GM21423 (cell line): ENCODE measurements around the gene MYL4.
A peak's percentile ranks its signal among the peaks of the same experiment; 100 is the strongest.
"Not testable (repeated sequence)": the region's sequence is repeated elsewhere in the genome, so short reads cannot be mapped to it uniquely, and the experiment has no call there.

Source experiments
- ATAC-seq: cut with Tn5 transposase; IDR thresholded peaks from one replicate; pipeline ENCODE4 v1.9.1; 2021; ENCODE audit warnings: mild to moderate bottlenecking, moderate library complexity; ENCODE audit not compliant: unreplicated experiment

Gene MYL4

DNA sequence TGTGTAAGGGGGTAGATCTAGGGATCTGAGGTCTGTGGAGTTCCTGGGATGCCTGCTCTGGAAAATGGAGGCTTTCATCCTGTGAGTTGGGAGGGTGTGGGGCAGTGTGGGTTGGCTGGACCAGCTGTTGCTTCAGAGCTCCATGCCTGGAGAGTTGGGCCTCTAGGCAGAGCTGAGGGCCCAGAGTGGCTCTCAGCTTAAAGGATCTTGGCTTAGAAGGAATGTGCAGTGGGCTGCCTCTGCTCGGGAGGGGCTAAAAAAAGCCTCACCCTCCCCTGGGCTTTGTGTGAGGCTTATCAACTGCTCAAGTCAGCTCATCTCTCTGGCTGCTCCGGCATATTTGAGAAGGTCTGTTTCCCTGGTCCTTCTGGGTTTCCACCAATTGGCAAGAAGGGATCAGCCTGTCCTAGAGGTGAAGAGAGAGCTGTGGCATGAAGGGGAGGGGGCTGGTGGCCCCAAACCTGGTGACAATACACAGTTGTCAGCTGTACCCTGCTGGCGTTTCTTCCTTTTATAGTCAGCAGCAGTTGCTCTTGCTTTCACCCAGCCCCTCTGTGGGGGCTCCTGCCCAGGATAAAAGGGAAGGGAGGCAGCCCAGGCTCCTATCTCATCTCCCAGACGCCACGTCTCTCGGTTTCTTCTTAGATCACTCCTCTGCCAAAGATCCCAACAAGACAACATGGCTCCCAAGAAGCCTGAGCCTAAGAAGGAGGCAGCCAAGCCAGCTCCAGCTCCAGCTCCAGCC is at the start of gene MYL4:
MYL4 (plus strand) TSS at position 605 of the 745 bp plus-strand sequence; CDS start at position 680, 75 bp downstream.
- no peak for ATAC-seq

DNA sequence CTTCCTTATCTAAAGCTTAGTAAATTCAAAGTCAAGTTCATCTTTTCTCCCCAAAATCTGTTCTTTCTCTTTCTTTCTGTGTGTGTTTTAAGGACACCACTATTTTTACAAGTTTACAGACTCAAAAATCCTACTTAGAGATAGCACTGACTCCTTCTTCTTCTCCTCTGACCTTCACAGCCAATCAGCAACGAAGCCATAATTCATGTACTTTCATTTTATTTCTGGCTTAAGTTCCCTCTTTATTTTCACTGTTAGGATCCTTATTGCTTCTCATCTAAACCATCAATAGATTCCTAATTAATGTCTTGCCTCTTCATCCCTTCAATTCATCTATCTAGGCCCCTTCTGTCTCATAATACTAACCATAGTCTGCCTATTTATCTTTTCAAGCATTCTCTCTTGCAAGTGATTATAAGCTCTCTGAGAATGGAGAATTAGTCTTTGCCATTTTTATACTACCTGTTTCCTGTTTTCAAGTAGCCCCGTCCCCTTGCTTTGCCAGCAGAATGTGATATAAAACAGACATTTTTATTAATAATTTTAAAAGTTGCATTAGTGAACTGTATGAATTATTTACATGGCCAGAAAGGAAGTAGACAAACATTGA is 47.0 kb upstream of the MYL4 start:
- ATAC-seq, result no peak

DNA sequence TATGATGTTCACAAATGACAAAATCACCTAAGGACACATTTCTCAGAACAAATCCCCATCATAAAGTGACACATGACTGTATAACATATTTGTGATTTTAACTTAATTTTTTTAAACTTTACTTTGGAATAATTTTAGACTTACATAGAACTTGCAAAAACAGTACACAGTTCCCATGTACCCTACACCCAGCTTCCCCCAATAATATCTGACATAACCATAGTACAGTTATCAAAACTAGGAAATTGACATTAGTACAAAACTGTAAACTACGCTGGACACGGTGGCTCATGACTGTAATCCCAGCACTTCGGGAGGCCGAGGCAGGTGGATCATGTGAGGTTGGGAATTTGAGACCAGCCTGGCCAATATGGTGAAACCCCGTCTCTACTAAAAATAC is 44.9 kb upstream of the MYL4 start:
- no peak for ATAC-seq

DNA sequence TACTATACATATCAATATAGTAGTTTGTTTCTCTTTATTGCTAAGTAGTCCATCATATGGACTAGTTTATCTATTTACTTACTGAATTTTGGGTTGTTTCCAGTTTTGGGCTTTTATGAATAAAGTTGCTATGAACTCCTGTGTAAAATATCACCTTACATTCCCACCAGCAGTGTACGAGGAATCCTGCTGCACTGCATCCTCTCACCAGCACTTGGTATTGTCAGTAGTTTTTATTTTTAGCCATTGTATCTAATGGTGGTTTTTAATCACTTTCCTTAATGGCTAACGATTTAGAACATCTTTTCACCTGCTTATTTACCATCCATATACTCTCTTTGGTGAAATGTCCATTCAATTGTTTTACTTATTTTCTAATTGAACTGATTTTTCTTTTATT is 44.0 kb upstream of the MYL4 start:
- ATAC-seq, result no peak

DNA sequence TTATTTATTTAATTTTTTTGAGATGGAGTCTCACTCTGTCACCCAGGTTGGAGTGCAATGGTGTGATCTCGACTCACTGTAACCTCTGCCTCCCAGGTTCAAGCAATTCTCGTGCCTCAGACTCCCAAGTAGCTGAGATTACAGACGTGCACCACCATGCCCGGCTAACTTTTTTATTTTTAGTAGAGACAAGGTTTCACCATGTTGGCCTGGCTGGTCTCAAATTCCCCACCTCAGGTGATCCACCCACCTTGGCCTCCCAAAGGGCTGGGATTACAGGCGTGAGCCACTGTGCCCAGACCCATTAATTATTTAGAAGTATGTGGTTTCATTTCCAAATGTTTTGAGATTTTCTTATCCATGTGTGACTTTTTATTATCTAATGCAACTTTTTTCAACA is 42.3 kb upstream of the MYL4 start:
- ATAC-seq, result not testable (repeated sequence)

DNA sequence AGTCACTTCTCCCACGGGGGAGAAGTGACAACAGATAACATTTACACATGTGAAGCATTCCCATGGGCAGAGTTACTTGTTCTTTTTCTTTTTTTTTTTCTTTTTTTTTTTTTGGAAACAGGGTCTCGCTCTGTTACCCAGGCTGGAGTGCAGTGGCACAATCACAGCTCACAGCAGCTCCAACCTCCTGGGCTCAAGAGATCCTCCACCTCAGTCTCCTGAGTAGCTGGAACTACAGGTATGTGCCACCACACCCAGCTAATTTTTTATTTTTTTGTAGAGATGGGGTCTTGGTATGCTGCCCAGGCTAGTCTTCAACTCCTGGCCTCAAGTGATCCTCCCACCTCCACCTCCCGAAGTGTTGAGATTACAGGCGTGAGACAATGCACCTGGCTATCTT is 40.3 kb upstream of the MYL4 start:
- not testable (repeated sequence) for ATAC-seq

DNA sequence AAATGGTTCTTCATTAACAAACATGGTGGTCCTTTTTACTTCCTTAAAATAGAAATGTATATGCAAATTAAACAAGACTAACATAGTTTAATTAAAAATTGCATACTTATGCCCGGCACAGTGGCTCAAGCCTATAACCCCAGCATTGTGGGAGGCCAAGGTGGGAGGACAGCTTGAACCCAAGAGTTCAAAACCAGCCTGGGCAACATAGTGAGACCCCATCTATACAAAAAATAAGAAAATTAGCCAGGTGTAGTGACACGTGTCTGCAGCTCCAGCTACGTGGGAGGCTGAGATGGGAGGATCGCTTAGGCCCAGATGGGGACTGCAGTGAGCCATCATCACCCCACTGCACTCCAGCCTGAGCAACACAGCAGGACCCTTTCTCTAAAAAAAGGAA is 38.4 kb upstream of the MYL4 start:
- ATAC-seq, result no peak

DNA sequence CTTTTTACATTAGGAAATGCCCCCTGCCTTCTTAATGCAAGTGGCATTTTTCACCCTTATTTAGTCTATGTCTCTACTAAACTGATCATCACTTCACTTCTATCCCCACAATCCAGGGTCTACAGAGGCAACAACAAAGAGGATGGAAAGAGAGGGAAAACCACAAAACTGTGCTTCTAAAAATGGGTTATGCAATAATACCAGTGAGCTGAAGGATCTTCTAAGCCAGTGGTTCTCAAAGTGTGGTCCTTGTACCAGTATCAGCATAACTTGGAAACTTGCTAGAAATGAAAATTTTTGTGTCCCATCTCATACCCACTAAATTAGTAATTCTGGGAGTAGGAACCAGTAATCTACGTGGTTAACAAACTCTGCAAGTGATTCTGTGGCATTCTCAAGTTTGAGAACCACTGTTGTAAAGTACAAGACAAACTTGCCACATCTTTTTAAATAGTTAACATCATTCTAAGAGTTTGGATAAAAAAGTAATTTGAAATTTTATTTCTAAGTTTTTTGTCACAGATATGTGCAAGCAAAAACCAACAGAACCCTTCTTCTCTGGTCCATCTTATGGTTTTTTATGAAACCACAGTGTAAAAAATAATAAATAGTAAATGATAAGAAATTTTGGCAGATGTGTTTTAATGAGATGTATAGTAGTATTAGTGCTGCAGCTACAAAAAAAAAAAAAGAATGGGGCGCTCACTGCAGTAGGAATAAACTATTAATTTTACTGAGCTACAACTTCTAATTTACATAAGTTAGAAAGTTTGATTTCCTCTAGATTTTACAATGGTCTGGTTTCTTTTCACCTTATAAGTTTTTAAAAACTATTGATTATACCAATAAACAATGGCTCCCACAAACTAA is 36.2 kb upstream of the MYL4 start:
- no peak for ATAC-seq

DNA sequence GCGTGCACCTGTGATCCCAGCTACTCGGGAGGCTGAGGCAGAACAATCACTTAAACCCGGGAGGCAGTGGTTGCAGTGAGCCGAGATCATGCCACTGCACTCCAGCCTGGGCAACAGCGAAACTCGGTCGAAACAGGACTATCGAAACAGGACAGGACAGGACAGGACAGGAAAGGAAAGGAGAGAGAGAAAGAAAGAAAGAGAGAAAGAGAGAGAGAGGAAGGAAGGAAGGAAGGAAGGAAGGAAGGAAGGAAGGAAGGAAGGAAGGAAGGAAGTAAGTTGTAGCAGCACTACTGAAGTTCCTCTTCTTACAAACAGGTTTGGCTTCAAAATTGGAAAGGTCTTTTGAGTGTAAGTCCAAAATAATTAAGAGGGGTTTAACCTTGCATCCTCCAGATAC is 34.3 kb upstream of the MYL4 start:
- ATAC-seq, result not testable (repeated sequence)

DNA sequence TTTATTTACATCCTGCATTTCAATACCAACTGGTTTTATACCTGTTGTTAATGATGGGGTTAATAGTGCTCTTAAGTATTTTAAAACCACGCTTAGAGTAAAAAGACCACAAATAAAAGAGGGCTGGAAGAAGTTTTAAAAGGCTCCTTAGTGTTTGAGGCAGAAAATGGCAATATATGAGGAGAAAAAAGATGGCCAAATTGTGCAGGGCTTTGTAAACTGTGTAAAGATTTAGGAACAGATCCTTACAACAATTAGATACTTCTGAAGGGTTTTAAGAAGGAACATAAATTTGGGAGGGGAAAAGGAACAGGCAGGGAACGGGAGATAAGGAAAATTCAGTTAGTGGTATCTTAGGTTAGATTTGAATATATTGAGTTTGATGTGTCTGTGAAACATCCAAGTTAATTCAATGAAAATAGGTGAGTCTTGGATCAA is 32.7 kb upstream of the MYL4 start:
- ATAC-seq, result no peak

DNA sequence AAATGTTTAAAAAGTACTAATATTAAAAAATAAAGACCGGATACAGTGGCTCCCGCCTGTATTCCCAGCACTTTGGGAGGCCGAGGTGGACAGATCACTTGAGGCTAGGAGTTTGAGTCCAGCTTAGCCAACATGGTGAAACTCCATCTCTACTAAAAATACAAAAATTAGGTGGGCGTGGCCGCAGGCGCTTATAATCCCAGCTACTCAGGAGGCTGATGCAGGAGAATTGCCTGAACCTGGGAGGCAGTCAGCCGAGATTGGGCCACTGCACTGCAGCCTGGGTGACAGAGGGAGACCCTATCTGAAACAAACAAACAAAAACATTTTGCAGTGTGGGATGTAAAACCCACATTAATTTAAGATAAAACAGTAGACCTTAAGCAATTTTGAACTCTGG is 31.9 kb upstream of the MYL4 start:
- ATAC-seq, result no peak

DNA sequence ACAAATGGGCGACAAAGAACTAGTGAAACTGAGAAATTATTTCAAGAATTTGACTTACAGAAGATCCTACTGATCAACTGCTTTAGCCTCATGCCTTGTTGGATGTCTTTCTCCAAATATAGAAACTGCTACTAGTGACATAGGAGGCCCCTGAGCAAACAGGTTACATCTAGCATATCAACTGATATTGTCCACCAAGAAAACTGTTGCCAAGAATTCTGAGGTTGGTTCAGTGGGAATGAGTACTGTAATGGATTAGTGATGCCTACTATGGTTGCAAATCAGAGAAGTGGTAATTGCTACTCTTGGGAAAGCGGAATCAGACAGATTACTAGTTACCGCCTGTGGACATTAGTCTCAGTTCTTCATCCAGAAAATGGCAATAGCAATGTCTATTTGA is 30.0 kb upstream of the MYL4 start:
- no peak for ATAC-seq

DNA sequence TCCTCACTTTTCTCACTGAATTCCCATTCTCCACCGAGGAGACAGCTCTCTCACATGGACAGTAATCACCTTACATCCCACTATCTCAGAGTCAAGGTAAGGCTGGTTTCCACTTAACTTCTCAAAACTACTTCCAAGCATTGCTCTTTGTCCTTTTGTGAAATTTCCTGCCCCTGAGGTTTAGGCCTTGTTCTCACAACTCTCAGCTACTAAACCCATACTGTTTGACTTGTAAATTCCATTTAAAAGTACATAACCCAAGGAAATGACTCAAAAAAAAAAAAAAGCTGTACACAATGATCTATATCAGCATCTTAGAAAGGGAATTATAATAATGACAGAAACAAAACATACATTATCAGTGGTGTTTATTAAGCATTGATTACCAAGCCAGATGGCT is 28.8 kb upstream of the MYL4 start:
- no peak for ATAC-seq

DNA sequence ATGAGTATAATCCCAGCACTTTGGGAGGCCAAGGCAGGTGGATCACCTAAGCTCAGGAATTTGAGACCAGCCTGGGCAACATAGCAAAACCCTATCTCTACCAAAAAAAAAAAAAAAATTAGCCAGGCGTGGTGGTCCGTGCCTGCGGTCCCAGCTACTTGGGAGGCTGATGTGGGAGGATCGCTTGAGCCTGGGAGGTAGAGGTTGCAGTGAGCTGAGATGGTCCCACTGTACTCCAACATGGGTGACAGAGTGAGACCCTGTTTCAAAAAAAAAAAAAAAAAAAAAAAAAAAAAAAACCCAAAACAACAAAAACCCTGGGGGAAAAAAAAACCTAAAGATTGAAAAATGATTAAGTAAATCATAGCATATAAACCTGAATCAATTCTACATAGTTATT is 28.2 kb upstream of the MYL4 start:
- ATAC-seq, result not testable (repeated sequence)

DNA sequence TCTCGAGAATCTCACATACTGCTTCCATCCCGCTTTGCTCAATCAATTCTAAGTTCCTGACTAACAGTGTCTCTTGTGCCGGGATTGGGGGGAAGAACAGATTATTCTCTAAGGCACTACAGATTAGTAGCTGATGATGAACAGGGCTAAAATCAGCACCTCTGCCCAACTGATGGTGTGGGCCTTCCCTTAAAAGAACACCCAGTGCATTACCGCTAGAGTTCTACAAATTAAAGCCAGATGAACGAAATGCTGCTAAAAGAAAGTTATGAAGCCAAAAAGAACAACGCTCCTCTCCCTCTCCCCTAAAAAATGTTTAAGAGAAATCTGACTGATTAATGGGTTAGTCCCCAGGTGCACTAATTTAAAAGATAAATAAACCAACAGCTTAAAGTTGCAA is 24.5 kb upstream of the MYL4 start:
- no peak for ATAC-seq

DNA sequence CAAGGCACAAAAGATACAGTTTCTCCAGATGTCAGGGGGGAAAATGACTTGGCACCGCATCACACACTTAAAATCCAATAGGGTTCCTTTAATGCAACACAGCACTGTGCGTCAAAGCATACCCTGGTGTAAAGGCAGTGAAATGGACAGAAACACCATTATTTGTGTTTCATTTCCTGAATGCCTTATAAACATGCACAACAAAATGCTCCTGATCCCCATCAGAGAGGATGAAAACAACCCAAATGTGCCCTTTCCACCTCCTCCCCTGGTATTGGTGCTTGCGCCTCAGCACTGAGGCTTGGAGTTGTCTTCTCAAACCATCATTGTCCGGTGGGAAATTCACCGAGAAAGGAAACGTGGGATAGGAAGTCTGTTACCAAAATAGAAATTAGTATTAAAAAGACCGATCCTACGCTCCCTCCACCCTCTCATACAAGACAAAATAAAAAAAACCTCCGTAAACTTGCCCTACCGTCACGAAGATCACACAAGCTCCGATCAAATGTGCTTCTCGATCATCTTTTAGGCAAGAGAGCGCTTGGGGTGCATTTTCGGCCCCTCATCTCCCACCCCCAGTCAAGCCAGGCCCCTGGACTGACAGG is 20.8 kb upstream of the MYL4 start:
- no peak for ATAC-seq

DNA sequence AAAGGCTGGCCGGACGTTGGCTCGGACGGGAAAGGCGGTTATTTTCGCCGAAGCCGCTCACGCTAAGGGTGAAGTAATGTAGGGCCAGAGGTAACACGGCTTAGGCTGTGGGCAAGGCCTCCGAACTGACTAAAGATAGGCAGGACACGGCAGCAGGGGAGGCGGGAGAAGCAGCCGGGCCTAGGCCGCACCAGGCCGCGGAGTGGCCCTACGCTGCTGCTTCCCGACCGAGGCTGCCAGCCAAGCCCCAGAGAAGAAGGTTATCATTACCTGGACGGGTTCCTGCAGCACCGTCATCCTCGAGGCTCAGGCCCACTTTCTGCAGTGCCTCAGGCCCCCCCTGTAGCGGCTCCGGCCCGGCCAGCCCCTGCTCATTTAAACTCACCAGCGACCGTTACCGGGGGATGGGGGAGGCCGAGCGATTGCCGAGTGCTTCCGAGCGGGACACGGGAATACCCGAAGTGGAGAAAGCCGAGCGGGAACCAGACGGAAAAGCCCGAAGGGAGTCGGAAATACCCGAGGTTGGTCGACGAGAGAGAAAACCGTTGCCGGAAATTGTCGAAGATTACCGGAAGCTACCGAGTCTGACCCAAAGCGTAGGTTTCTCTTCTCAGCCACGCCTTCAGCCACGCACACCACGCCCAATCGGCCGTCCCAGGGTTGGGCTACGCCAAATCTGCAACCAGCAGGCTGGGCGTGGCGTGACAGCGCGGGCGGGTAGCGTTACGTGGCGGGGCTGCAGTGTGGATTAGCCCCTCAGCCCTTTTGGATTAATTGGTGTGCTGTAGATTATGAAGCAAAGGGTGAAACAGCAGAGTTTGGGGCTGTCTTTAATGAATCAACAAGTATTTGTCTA is 20.0 kb upstream of the MYL4 start, which contains the start of gene CDC27:
CDC27 (minus strand) TSS at position 420 of the 856 bp plus-strand sequence; CDS start at position 297, 123 bp downstream.
- ATAC-seq, result peak; percentile 88

DNA sequence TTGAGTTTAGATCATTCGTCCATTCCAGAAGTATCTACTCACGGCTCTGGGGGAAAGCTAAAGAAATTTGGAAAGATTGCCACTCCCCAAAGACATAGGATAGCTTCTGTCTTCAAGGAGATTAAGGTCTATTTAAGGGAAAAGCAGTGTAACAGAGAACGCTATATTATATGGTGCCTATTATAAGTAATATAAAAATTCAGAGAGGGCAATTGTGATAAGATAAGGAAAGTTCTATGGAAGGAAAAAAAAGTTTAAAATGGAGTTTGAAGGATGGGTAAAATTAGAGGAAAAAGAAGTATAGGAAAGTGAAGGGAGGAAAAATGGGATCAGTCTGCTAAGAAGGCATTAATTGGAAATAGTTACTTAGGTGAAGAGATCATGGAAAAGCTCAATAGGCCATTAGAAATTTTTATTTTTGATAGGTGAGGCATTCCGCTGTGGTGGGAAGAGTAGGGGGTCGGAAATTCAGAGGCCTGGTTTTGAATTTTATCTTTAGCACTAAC is 19.4 kb upstream of the MYL4 start:
- no peak for ATAC-seq

DNA sequence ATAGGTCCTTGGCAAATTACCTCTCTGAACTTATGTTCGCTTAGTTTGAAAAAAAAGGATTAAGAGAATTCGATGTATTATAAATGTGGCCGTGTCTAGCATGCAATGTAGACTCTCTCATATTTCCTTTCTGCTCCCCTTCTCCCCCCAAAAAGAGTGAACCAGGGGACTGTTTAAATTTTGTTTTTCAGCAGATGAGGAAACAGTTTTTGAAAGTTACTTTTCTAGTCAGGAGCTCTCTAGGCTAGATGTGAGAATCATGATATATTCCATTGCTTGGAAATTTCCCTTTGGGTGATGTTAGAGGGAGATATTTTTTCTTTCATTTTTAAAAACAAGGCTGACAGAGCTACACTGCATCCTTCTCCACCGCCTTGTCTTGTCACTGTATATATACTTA is 18.9 kb upstream of the MYL4 start:
- ATAC-seq, result no peak

DNA sequence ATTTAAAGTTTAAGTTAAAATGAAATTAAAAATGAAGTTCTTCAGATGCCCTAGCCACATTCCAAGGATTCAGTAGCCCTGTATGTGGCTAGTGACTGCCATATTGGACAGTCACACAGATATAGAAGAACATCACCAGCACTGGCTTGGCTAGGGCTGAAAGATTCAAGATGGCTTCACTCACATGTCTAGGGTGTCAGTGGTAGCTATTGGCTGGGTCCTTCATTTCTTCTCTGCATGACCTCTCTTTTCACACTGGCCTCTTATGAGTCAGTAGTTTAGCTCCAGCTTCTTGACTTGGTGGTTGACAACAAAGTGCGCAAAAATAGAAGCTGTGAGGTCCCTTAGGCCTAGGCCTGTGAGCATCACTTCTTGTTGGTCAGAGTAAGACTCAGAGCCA is 18.4 kb upstream of the MYL4 start:
- no peak for ATAC-seq
